ENCODE measurements around the gene NUDT8. TPM values are rescaled to one million over a fixed set of nuclear protein-coding genes. Genes with fewer than 3 reads are reported as not detected.
A peak's percentile ranks its signal among the peaks of the same experiment; 100 is the strongest.

Gene NUDT8
- total and polyA plus RNA-seq, 2 experiments from 2014 or later, result 13.6 to 28.7 TPM

DNA sequence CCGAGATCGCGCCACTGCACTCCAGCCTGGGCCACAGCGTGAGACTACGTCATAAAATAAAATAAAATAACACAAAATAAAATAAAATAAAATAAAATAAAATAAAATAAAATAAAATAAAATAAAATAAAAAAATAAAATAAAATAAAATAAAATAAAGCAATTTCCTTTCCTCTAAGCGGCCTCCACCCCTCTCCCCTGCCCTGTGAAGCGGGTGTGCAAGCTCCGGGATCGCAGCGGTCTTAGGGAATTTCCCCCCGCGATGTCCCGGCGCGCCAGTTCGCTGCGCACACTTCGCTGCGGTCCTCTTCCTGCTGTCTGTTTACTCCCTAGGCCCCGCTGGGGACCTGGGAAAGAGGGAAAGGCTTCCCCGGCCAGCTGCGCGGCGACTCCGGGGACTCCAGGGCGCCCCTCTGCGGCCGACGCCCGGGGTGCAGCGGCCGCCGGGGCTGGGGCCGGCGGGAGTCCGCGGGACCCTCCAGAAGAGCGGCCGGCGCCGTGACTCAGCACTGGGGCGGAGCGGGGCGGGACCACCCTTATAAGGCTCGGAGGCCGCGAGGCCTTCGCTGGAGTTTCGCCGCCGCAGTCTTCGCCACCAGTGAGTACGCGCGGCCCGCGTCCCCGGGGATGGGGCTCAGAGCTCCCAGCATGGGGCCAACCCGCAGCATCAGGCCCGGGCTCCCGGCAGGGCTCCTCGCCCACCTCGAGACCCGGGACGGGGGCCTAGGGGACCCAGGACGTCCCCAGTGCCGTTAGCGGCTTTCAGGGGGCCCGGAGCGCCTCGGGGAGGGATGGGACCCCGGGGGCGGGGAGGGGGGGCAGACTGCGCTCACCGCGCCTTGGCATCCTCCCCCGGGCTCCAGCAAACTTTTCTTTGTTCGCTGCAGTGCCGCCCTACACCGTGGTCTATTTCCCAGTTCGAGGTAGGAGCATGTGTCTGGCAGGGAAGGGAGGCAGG is 46.2 kb downstream of the NUDT8 start, which contains the start of gene GSTP1:
Gene GSTP1, plus strand, starts transcription at position 566 of the 958 bp plus-strand sequence. Its CDS starts 32 bp downstream, at position 598.
- Histone ChIP-seq H3K36me3 (replicated peaks; ENCODE audit: insufficient read depth, low read depth) (no peaks in the 10 kb centered on the region), H3K9me3 (ENCODE audit: low read depth) (no peaks in the 10 kb centered on the region), H3K4me3 (peak within 1 kb of the TSS; percentile 69), H3K4me2 (peak within 1 kb of the TSS; percentile 96), H2AFZ (peak within 1 kb of the TSS; percentile 43), H3K4me1 (ENCODE audit: insufficient read depth) (peaks cover 46% of the 10 kb centered on the region), H4K20me1 (ENCODE audit: insufficient read depth, poor library complexity, severe bottlenecking) (peaks cover 20% of the 10 kb centered on the region), H3K79me2 (peaks cover 22% of the 10 kb centered on the region), H3K27me3 (no peaks in the 10 kb centered on the region), H3K9me2 (replicated peaks; ENCODE audit: insufficient read depth) (no peaks in the 10 kb centered on the region), H3K27ac (peak within 1 kb of the TSS; percentile 93)
- WGBS (ENCODE audit: low lambda C conversion rate, missing lambda C conversion rate), result 9% methylated on average over 41 of the region's 81 CpGs
- DNase-seq (ENCODE audit: low spot score), result peak; percentile 98
- TF ChIP-seq EZH2phosphoT487 (IDR thresholded peaks at IDR 0.05; ENCODE audit: low read depth, severe bottlenecking, unreplicated experiment), result no peak
- no peak for TF ChIP-seq EZH2 (IDR thresholded peaks at IDR 0.05; ENCODE audit: borderline replicate concordance)
- TF ChIP-seq, protein P1, sequence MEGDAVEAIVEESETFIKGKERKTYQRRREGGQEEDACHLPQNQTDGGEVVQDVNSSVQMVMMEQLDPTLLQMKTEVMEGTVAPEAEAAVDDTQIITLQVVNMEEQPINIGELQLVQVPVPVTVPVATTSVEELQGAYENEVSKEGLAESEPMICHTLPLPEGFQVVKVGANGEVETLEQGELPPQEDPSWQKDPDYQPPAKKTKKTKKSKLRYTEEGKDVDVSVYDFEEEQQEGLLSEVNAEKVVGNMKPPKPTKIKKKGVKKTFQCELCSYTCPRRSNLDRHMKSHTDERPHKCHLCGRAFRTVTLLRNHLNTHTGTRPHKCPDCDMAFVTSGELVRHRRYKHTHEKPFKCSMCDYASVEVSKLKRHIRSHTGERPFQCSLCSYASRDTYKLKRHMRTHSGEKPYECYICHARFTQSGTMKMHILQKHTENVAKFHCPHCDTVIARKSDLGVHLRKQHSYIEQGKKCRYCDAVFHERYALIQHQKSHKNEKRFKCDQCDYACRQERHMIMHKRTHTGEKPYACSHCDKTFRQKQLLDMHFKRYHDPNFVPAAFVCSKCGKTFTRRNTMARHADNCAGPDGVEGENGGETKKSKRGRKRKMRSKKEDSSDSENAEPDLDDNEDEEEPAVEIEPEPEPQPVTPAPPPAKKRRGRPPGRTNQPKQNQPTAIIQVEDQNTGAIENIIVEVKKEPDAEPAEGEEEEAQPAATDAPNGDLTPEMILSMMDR (IDR thresholded peaks at IDR 0.05; ENCODE audit: poor library complexity), result peak; percentile 79

DNA sequence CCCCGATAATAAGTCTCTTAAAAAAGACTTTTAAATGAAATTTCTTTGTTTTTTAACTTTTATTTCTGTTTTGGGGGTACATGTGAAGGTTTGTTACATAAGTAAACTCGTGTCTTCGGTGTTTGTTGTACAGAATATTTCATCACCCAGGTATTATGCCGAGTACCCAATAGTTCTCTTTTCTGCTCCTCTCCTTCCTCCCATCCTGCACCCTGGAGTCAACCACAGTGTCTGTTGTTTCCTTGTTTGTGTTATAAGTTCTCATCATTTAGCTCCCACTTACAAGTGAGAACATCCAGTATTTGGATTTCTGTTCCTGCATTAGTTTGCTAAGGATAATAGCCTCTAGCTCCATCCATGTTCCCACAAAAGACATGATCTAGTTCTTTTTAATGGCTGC is 47.7 kb downstream of the NUDT8 start:
- WGBS (ENCODE audit: low lambda C conversion rate, missing lambda C conversion rate), result 64% methylated on average over 4 of the region's 4 CpGs
- Histone ChIP-seq H3K79me2 (peaks cover 22% of the 10 kb centered on the region), H3K4me2 (peak overlapping the region; percentile 96), H3K4me3 (no peak overlapping the region), H2AFZ (no peak overlapping the region), H3K9me2 (replicated peaks; ENCODE audit: insufficient read depth) (no peaks in the 10 kb centered on the region), H3K36me3 (replicated peaks; ENCODE audit: insufficient read depth, low read depth) (no peaks in the 10 kb centered on the region), H3K27me3 (no peaks in the 10 kb centered on the region), H3K9me3 (ENCODE audit: low read depth) (no peaks in the 10 kb centered on the region), H3K4me1 (ENCODE audit: insufficient read depth) (peaks cover 46% of the 10 kb centered on the region), H4K20me1 (ENCODE audit: insufficient read depth, poor library complexity, severe bottlenecking) (peaks cover 20% of the 10 kb centered on the region), H3K27ac (peak overlapping the region; percentile 84)
- no peak for TF ChIP-seq EZH2phosphoT487 (IDR thresholded peaks at IDR 0.05; ENCODE audit: low read depth, severe bottlenecking, unreplicated experiment)
- no peak for TF ChIP-seq EZH2 (IDR thresholded peaks at IDR 0.05; ENCODE audit: borderline replicate concordance)
- TF ChIP-seq, protein P1 (IDR thresholded peaks at IDR 0.05; ENCODE audit: poor library complexity), result no peak
- DNase-seq (ENCODE audit: low spot score), result no peak

DNA sequence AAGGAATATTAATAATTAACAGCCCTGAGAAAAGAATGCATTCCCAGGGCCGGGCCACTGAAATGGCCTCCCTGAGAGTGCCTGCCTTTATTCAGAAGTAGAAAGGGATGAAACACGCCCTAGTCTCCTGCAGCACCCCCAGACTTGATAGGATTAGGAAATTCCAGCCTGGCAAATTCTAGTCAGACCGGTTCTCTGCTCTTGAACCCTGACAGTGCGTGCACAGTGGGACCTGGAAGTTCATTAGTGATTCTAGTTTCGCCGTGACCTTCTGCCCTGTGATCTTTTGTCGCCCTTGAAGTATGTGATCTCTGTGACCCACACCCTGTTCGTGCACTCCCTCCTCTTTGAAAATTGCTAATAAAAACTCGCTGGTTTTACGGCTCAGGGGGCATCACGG is 48.3 kb downstream of the NUDT8 start:
- Histone ChIP-seq H3K9me3 (ENCODE audit: low read depth) (no peaks in the 10 kb centered on the region), H3K4me1 (ENCODE audit: insufficient read depth) (peaks cover 46% of the 10 kb centered on the region), H2AFZ (no peak overlapping the region), H3K79me2 (peaks cover 22% of the 10 kb centered on the region), H4K20me1 (ENCODE audit: insufficient read depth, poor library complexity, severe bottlenecking) (peaks cover 20% of the 10 kb centered on the region), H3K27ac (peak overlapping the region; percentile 84), H3K4me2 (peak overlapping the region; percentile 96), H3K27me3 (no peaks in the 10 kb centered on the region), H3K4me3 (no peak overlapping the region), H3K9me2 (replicated peaks; ENCODE audit: insufficient read depth) (no peaks in the 10 kb centered on the region), H3K36me3 (replicated peaks; ENCODE audit: insufficient read depth, low read depth) (no peaks in the 10 kb centered on the region)
- TF ChIP-seq EZH2 (IDR thresholded peaks at IDR 0.05; ENCODE audit: borderline replicate concordance) (no peak), EZH2phosphoT487 (IDR thresholded peaks at IDR 0.05; ENCODE audit: low read depth, severe bottlenecking, unreplicated experiment) (no peak)
- TF ChIP-seq, protein P1 (IDR thresholded peaks at IDR 0.05; ENCODE audit: poor library complexity), result no peak
- WGBS (ENCODE audit: low lambda C conversion rate, missing lambda C conversion rate), result 20% methylated on average over 11 of the region's 11 CpGs
- DNase-seq (ENCODE audit: low spot score), result peak; percentile 67

Measured in hepatocyte (in vitro differentiated cells).